Kidney (tissue), 14 donors: Measurements from ENCODE around the gene FBXW4. TPM values are rescaled to one million over a fixed set of nuclear protein-coding genes. Genes with fewer than 3 reads are reported as not detected.

Experiments
- DNase-seq, 5 donors: peaks; one replicate each; pipeline ENCODE4 v3.0.0-alpha.2; 2013 to 2020
- FAIRE-seq: peaks from 2 replicates; lab custom pipeline; 2012; peaks lifted over from hg19 to GRCh38; lab: Jason Lieb, UNC
- H3K27ac ChIP-seq, 2 donors: one replicate each; pipeline ENCODE4 v1.7.0; 2013; ENCODE audit warnings: low read depth in 2 of 2, low read length in 2 of 2, inconsistent platforms in 1 of 2
- H3K27me3 ChIP-seq: one replicate; pipeline ENCODE4 v1.7.1; 2013; ENCODE audit warnings: low read length, inconsistent platforms; ENCODE audit not compliant: control insufficient read depth, insufficient read depth
- H3K36me3 ChIP-seq, 3 donors: one replicate each; pipeline versions ENCODE4 v1.7.0 to v1.7.1; 2013; ENCODE audit warnings: low read length in 3 of 3, control low read depth in 1 of 3, inconsistent platforms in 1 of 3; ENCODE audit not compliant: insufficient read depth in 3 of 3, control insufficient read depth in 2 of 3
- H3K4me1 ChIP-seq, 3 donors: one replicate each; pipeline versions ENCODE4 v1.7.0 to v1.7.1; 2013; ENCODE audit warnings: low read length in 3 of 3, inconsistent platforms in 1 of 3, low read depth in 1 of 3; ENCODE audit not compliant: control insufficient read depth in 2 of 3, insufficient read depth in 2 of 3
- H3K4me3 ChIP-seq, 3 donors: one replicate each; pipeline versions ENCODE4 v1.7.0 to v1.8.1; 2013; ENCODE audit warnings: low read length in 3 of 3, control low read depth in 1 of 3, inconsistent platforms in 1 of 3
- H3K9ac ChIP-seq, 3 donors: one replicate each; pipeline versions ENCODE4 v1.7.0 to v1.7.1; 2013; ENCODE audit warnings: low read length in 3 of 3, control low read depth in 1 of 3, inconsistent platforms in 1 of 3
- H3K9me3 ChIP-seq, 3 donors: one replicate each; pipeline versions ENCODE4 v1.7.0 to v1.7.1; 2013; ENCODE audit warnings: low read length in 3 of 3, control low read depth in 1 of 3, inconsistent platforms in 1 of 3; ENCODE audit not compliant: control insufficient read depth in 2 of 3, insufficient read depth in 1 of 3
- intact Hi-C: fragments of 100-400 bp; cut with DNase I; formaldehyde crosslinking; loops from one replicate; pipeline ENCODE4 v1.11.1; 2022
- polyA plus RNA-seq: library from polyadenylated mRNA; stranded (reverse); fragments of 350-450 nt; fragmentation: Illumina TruSeq; extraction: RNeasy Lipid Tissue Mini Kit (QIAGEN cat#74804); gene quantifications from one replicate; pipeline ENCODE4 v1.2.3, GENCODE V29; 2014; ENCODE audit warnings: low read depth, low replicate concordance; ENCODE audit not compliant: insufficient read depth
- total RNA-seq: library from RNA; stranded (reverse); fragmentation: NEBNext Ultra II Directional; extraction: Animal tissue kit (Norgen Biotek cat#: 25700); gene quantifications from one replicate; pipeline ENCODE4 v1.2.1, GENCODE V29; 2021
- TF ChIP-seq, protein P1 (sequence below): IDR thresholded peaks from 3 replicates; pipeline ENCODE4 v1.5.1; 2012; ENCODE audit warnings: mild to moderate bottlenecking, moderate library complexity, borderline replicate concordance; ENCODE audit not compliant: insufficient read depth; ENCODE audit errors: extremely low read depth
- donor health status: control.
- donor health status: control.
- donor health status: control.
- donor health status: control.
- donor health status: control.
- donor health status: DM: yes; HTN: yes; CAD: no.
- donor health status: Normal renal cell carcinoma (clear cell type).

Gene FBXW4
- total and polyA plus RNA-seq, 2 donors from 2014 or later = 47.6 to 80.1 TPM

DNA sequence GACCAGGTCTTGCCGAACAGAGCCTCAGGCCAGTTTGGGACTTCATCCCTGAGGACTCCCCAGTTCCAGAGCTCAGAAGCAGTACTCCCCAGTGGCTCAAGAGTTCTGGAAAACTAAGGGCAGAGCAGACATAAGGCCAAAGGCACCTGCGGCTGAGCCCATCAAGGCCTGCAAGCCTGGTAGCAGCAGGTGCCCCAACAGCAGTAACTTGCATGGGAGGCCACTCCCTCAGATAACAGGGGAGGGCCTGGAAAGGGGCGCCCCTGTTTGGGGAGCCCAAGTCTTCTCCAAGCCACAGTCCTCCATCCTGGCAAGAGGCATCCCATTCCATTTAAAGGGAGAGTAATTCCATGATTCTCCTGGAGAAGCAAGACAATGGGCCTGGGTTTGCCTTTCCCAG lies 119.9 kb downstream of the FBXW4 start:
- Histone ChIP-seq H3K27ac (no peak overlapping the region), H3K9me3 (peaks cover 0 to 10% (median 5%) of the 10 kb centered on the region in 3 donors), H3K4me3 (no peak overlapping the region), H3K9ac (no peak overlapping the region), H3K36me3 (peaks cover 0 to 6% (median 0%) of the 10 kb centered on the region in 3 donors), H3K4me1 (peaks cover 0 to 7% (median 0%) of the 10 kb centered on the region in 3 donors), H3K27me3 (no peaks in the 10 kb centered on the region)
- intact Hi-C loops = no loop called here
- DNase-seq = no peak
- TF ChIP-seq, protein P1, sequence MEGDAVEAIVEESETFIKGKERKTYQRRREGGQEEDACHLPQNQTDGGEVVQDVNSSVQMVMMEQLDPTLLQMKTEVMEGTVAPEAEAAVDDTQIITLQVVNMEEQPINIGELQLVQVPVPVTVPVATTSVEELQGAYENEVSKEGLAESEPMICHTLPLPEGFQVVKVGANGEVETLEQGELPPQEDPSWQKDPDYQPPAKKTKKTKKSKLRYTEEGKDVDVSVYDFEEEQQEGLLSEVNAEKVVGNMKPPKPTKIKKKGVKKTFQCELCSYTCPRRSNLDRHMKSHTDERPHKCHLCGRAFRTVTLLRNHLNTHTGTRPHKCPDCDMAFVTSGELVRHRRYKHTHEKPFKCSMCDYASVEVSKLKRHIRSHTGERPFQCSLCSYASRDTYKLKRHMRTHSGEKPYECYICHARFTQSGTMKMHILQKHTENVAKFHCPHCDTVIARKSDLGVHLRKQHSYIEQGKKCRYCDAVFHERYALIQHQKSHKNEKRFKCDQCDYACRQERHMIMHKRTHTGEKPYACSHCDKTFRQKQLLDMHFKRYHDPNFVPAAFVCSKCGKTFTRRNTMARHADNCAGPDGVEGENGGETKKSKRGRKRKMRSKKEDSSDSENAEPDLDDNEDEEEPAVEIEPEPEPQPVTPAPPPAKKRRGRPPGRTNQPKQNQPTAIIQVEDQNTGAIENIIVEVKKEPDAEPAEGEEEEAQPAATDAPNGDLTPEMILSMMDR = no peak
- no peak for FAIRE-seq

DNA sequence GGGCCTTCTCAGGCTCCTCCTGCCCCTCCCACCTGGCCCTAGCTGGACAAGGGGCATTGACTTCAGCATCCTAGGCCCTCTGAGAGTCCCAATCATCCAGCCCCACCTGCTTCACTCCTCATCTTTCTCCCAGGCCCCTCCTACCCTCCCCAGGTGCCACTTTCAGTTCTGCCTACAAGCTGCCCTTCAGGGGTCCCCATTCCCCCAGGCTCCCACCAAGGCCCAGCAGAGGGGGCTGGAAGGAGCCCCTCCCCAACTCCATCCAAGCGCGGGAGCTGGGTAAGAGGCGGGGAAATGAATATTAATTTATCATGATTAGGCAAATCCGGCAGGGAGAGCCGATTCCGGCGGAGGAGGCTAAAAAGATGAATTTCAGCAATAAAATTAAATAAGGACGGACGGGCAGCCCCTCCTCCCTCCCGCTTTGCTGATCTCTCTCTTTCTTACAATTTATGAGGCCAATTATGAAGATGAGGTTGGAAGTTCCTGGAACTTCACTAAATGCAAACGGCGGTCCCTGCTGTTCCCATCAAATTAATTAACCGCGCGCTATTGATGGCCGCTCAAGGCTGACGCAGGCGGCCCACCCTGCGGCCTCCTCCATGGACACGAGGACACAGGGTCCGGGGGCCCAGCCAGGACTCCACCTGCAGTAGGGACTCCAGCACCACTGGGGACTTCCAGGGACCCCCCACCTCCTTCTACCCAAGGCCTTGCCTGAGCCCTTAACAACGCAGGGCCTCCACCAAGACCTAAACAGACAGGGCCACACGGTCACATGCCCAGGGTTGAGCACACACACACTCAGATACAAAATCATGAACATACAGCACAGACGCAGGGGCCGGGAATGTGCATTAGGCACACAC lies 120.9 kb downstream of the FBXW4 start:
- FAIRE-seq = no peak
- Histone ChIP-seq H3K9ac (no peak overlapping the region), H3K4me3 (no peak overlapping the region), H3K27ac (no peak overlapping the region), H3K36me3 (peaks cover 0 to 4% (median 0%) of the 10 kb centered on the region in 3 donors), H3K9me3 (peaks cover 0 to 10% (median 5%) of the 10 kb centered on the region in 3 donors), H3K4me1 (peaks cover 0 to 11% (median 6%) of the 10 kb centered on the region in 3 donors), H3K27me3 (no peaks in the 10 kb centered on the region)
- peak in 3 of 5 donors; percentile 13 to 54 (median 39) for DNase-seq
- intact Hi-C loops = no loop called here
- TF ChIP-seq, protein P1 = no peak

- H3K4me1 ChIP-seq = peaks cover 0 to 11% (median 6%) of the 10 kb centered on the region in 3 donors
- H3K9ac ChIP-seq = no peak overlapping the region
- H3K4me3 ChIP-seq = no peak overlapping the region
- no peaks in the 10 kb centered on the region for H3K27me3 ChIP-seq
- no peaks in the 10 kb centered on the region for H3K36me3 ChIP-seq
- intact Hi-C loops = no loop called here
- DNase-seq (no peak), FAIRE-seq (no peak)
- H3K9me3 ChIP-seq = peaks cover 0 to 10% (median 5%) of the 10 kb centered on the region in 3 donors
- H3K27ac ChIP-seq = no peak overlapping the region
- TF ChIP-seq, protein P1 = no peak
Observed at GRCh38 chr10:101572785-101573184, 122.2 kb downstream of the FBXW4 start.
